Testis (tissue), 3 donors: ENCODE data around the gene BSN. TPM values are rescaled to one million over a fixed set of nuclear protein-coding genes. Genes with fewer than 3 reads are reported as not detected.

Experiments used
- DNase-seq: peaks from one replicate; pipeline ENCODE4 v3.0.0-alpha.2; 2019
- H3K27ac ChIP-seq, 2 donors: fragments of 200-600 bp; sonication (generic); one replicate each; pipeline ENCODE4 v1.5.1; 2019
- H3K27me3 ChIP-seq: fragments of 200-600 bp; sonication (generic); one replicate; pipeline ENCODE4 v1.5.1; 2019
- H3K36me3 ChIP-seq: fragments of 200-600 bp; sonication (generic); one replicate; pipeline ENCODE4 v1.5.1; 2017; ENCODE audit warnings: low read depth; ENCODE audit errors: missing control alignments
- H3K4me1 ChIP-seq: fragments of 200-600 bp; sonication (generic); one replicate; pipeline ENCODE4 v1.5.1; 2019
- H3K4me3 ChIP-seq, 2 donors: fragments of 200-600 bp; sonication (generic); one replicate each; pipeline ENCODE4 v1.5.1; 2017 to 2019
- H3K9me3 ChIP-seq: fragments of 200-600 bp; sonication (generic); one replicate; pipeline ENCODE4 v1.5.1; 2017
- POLR2A ChIP-seq: fragments of 450-650 bp; IDR thresholded peaks from one replicate; pipeline ENCODE4 v1.6.1; 2017; ENCODE audit warnings: antibody characterized with exemption, mild to moderate bottlenecking, moderate library complexity
- WGBS, 2 donors: methylation state at CpG; one replicate each; pipeline ENCODE4 v1.1.5; 2018; 5-methylcytosine and 5-hydroxymethylcytosine counted together
- intact Hi-C: fragments of 100-400 bp; cut with DNase I; formaldehyde crosslinking; loops from one replicate; pipeline ENCODE4 v1.15.1; 2023; ENCODE audit warnings: low total_unique reads
- polyA plus RNA-seq: library from polyadenylated mRNA; stranded (reverse); fragments of 350-450 nt; fragmentation: Illumina TruSeq; extraction: RNeasy Lipid Tissue Mini Kit (QIAGEN cat#74804); gene quantifications from one replicate; pipeline ENCODE4 v1.2.3, GENCODE V29; 2014; ENCODE audit warnings: low read depth, low replicate concordance; ENCODE audit not compliant: insufficient read depth
- total RNA-seq, 2 donors: library from RNA; depleted of rRNA; stranded (reverse); fragments of >200 nt; gene quantifications; one replicate each; pipeline ENCODE4 v1.2.3, GENCODE V29; 2016
- TF ChIP-seq, protein P1 (sequence below), 3 experiments: fragments of 450-650 bp in 2 of 3; fragments of 200-600 bp in 1 of 3; sonication (generic) in 1 of 3; IDR thresholded peaks; one replicate each; pipeline ENCODE4 v1.5.1; 2016 to 2019; ENCODE audit warnings: antibody characterized with exemption in 3 of 3, mild to moderate bottlenecking in 2 of 3, moderate library complexity in 1 of 3

BSN gene
- total and polyA plus RNA-seq, 3 donors from 2014 or later: 9.9 to 25.3 (median 18.9) TPM

DNA sequence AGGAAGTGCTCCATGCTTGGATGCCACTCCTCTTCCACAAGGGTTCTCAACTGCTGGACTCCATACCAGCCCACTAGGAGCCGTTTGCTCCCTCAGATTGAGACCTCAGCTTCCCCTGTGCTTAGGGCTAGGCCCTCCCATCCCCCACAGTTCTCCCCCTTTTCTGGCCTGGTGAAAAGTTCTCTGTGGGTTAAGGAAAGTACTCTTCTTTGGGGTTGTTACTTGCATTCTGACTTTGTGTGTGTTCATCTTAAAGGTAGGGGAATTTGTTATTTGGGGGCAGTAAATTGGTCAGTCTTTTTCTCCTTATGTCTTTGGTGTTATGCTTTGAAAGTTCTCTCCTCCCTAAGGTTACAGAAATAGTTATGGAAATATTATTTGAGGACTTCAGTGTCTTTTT lies 95.9 kb downstream of the BSN start:
- Histone ChIP-seq H3K9me3 (no peaks in the 10 kb centered on the region), H3K4me3 (no peak overlapping the region), H3K4me1 (no peaks in the 10 kb centered on the region), H3K36me3 (no peaks in the 10 kb centered on the region), H3K27ac (no peak overlapping the region), H3K27me3 (no peaks in the 10 kb centered on the region)
- no peak for DNase-seq
- no peak for TF ChIP-seq POLR2A
- TF ChIP-seq, protein P1, sequence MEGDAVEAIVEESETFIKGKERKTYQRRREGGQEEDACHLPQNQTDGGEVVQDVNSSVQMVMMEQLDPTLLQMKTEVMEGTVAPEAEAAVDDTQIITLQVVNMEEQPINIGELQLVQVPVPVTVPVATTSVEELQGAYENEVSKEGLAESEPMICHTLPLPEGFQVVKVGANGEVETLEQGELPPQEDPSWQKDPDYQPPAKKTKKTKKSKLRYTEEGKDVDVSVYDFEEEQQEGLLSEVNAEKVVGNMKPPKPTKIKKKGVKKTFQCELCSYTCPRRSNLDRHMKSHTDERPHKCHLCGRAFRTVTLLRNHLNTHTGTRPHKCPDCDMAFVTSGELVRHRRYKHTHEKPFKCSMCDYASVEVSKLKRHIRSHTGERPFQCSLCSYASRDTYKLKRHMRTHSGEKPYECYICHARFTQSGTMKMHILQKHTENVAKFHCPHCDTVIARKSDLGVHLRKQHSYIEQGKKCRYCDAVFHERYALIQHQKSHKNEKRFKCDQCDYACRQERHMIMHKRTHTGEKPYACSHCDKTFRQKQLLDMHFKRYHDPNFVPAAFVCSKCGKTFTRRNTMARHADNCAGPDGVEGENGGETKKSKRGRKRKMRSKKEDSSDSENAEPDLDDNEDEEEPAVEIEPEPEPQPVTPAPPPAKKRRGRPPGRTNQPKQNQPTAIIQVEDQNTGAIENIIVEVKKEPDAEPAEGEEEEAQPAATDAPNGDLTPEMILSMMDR (IDR thresholded peaks at IDR 0.05): no peak
- WGBS, 2 donors: 88 to 100% methylated on average over 1 of the region's 1 CpG
- intact Hi-C loops: no loop called here

DNA sequence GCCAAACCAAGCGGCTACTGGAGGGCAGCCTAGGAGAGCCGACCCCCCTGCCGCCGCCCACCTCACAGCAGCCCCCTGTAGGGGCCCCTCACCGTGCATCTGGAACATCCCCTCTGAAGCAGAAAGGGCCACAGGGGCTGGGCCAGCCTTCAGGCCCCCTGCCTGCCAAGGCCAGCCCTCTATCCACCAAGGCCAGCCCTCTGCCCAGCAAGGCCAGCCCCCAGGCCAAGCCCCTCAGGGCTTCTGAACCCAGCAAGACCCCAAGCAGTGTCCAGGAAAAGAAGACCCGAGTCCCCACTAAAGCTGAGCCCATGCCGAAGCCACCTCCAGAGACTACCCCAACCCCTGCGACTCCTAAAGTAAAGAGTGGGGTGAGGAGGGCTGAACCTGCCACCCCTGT lies 96.4 kb downstream of the BSN start:
- Histone ChIP-seq H3K27ac (no peak overlapping the region), H3K9me3 (no peaks in the 10 kb centered on the region), H3K4me1 (no peaks in the 10 kb centered on the region), H3K4me3 (no peak overlapping the region), H3K27me3 (no peaks in the 10 kb centered on the region), H3K36me3 (no peaks in the 10 kb centered on the region)
- DNase-seq: no peak
- intact Hi-C loops: no loop called here
- TF ChIP-seq, protein P1 (IDR thresholded peaks at IDR 0.05): no peak
- no peak for TF ChIP-seq POLR2A
- 73 to 93% methylated on average over 7 to 8 of the region's 8 CpGs for WGBS, 2 donors

DNA sequence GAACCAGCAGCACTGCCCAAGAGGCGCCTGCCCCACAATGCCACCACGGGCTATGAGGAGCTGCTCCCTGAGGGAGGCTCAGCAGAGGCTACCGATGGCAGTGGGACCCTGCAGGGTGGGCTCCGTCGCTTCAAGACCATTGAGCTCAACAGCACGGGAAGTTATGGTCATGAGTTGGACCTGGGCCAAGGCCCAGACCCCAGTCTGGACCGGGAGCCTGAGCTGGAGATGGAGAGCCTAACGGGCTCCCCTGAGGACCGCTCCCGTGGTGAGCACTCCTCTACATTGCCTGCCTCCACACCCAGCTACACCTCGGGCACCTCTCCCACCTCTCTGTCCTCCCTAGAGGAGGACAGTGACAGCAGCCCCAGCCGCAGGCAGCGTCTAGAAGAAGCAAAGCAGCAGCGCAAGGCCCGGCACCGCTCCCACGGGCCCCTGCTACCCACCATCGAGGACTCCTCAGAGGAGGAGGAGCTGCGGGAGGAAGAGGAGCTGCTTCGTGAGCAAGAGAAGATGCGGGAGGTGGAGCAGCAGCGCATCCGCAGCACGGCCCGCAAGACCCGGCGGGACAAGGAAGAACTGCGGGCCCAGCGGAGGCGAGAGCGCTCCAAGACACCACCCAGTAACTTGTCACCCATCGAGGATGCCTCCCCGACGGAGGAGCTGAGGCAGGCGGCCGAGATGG lies 98.1 kb downstream of the BSN start:
- 92 to 93% methylated on average over 31 to 36 of the region's 36 CpGs for WGBS, 2 donors
- no peak overlapping the region for H3K27ac ChIP-seq

DNA sequence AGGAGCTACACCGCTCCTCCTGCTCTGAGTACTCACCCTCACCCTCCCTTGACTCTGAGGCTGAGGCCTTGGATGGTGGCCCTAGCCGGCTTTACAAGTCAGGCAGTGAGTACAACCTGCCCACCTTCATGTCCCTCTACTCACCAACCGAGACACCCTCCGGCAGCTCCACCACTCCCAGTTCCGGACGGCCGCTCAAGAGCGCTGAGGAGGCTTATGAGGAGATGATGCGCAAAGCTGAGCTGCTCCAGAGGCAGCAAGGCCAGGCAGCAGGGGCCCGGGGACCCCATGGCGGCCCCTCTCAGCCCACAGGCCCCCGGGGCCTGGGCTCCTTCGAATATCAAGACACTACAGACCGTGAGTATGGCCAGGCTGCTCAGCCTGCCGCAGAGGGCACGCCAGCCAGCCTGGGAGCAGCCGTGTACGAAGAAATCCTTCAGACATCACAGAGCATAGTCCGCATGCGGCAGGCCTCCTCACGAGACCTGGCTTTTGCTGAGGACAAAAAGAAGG lies 98.7 kb downstream of the BSN start:
- intact Hi-C loops: no loop called here
- Histone ChIP-seq H3K9me3 (no peaks in the 10 kb centered on the region), H3K4me3 (no peak overlapping the region), H3K36me3 (no peaks in the 10 kb centered on the region), H3K4me1 (no peaks in the 10 kb centered on the region), H3K27me3 (no peaks in the 10 kb centered on the region), H3K27ac (no peak overlapping the region)
- DNase-seq: no peak
- TF ChIP-seq, protein P1 (IDR thresholded peaks at IDR 0.05): no peak
- TF ChIP-seq POLR2A: no peak
- WGBS, 2 donors: 91 to 92% methylated on average over 11 to 21 of the region's 21 CpGs

More for the DNA sequence above, 98.1 kb downstream of the BSN start:
- Histone ChIP-seq H3K9me3 (no peaks in the 10 kb centered on the region), H3K36me3 (no peaks in the 10 kb centered on the region), H3K4me3 (no peak overlapping the region), H3K4me1 (no peaks in the 10 kb centered on the region), H3K27me3 (no peaks in the 10 kb centered on the region)
- no peak for DNase-seq
- no peak for TF ChIP-seq POLR2A
- TF ChIP-seq, protein P1 (IDR thresholded peaks at IDR 0.05): no peak
- intact Hi-C loops: no loop called here

DNA sequence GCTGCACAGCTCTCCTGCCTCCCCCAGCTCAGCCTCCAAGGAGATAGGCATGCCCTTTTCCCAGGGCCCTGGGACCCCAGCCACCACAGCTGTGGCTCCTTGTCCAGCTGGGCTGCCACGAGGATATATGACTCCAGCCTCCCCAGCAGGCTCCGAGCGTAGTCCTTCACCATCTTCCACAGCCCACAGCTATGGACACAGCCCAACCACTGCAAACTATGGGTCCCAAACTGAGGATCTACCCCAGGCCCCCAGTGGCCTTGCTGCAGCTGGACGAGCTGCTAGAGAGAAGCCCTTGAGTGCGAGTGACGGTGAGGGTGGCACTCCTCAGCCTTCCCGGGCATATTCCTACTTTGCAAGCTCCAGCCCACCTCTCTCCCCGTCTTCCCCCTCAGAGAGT lies 99.3 kb downstream of the BSN start:
- intact Hi-C loops: no loop called here
- H3K4me1 ChIP-seq: no peaks in the 10 kb centered on the region
- TF ChIP-seq, protein P1 (IDR thresholded peaks at IDR 0.05): no peak
- no peak for TF ChIP-seq POLR2A
- DNase-seq: no peak
- 82 to 92% methylated on average over 7 to 8 of the region's 8 CpGs for WGBS, 2 donors
- no peaks in the 10 kb centered on the region for H3K27me3 ChIP-seq
- no peaks in the 10 kb centered on the region for H3K36me3 ChIP-seq
- H3K4me3 ChIP-seq: no peak overlapping the region
- no peaks in the 10 kb centered on the region for H3K9me3 ChIP-seq
- no peak overlapping the region for H3K27ac ChIP-seq
